M059J (cell line): ENCODE results near the gene TOMM20. TPM values are rescaled to one million over a fixed set of nuclear protein-coding genes. Genes with fewer than 3 reads are reported as not detected.
"Not testable (repeated sequence)": the region's sequence is repeated elsewhere in the genome, so short reads cannot be mapped to it uniquely, and the experiment has no call there.

Experiments
- DNase-seq: peaks from one replicate; pipeline ENCODE4 v3.0.0-alpha.2; 2012; ENCODE audit warnings: low read depth
- total RNA-seq: library from RNA; depleted of rRNA; stranded (reverse); fragments of >200 nt; shearing (Covaris generic); gene quantifications from 2 replicates; pipeline ENCODE4 v1.2.3, GENCODE V29; 2014

Gene TOMM20
- total RNA-seq, 1 experiment from 2014 or later: 72.8 TPM

- no peak for DNase-seq
Measured at GRCh38 chr1:235101558-235102258, 26.9 kb downstream of the TOMM20 start.

- DNase-seq: no peak
Measured at GRCh38 chr1:235100194-235100772, 28.4 kb downstream of the TOMM20 start.

GRCh38 chr1:235098991-235099390 lies 29.6 kb downstream of the TOMM20 start:
- DNase-seq: no peak

GRCh38 chr1:235098547-235098946 lies 30.1 kb downstream of the TOMM20 start:
- DNase-seq: no peak

GRCh38 chr1:235097501-235097900 lies 31.1 kb downstream of the TOMM20 start:
- DNase-seq: not testable (repeated sequence)

- no peak for DNase-seq
Measured at GRCh38 chr1:235095938-235096562, 32.6 kb downstream of the TOMM20 start.

- peak; percentile 48 for DNase-seq
Measured at GRCh38 chr1:235093696-235094592, 34.7 kb downstream of the TOMM20 start.

- peak; percentile 66 for DNase-seq
Measured at GRCh38 chr1:235093013-235093695, 35.5 kb downstream of the TOMM20 start.

- not testable (repeated sequence) for DNase-seq
Measured at GRCh38 chr1:235092415-235092814, 36.2 kb downstream of the TOMM20 start.

GRCh38 chr1:235092045-235092406 lies 36.6 kb downstream of the TOMM20 start:
- DNase-seq: not testable (repeated sequence)

- DNase-seq: not testable (repeated sequence)
Measured at GRCh38 chr1:235091319-235092044, 37.2 kb downstream of the TOMM20 start.

- DNase-seq: peak; percentile 88
Measured at GRCh38 chr1:235090406-235091069, 38.1 kb downstream of the TOMM20 start.

GRCh38 chr1:235088907-235089306 lies 39.7 kb downstream of the TOMM20 start:
- DNase-seq: no peak

GRCh38 chr1:235088430-235088829 lies 40.2 kb downstream of the TOMM20 start:
- no peak for DNase-seq

- no peak for DNase-seq
Measured at GRCh38 chr1:235087906-235088305, 40.7 kb downstream of the TOMM20 start.

GRCh38 chr1:235085411-235086117 lies 43.1 kb downstream of the TOMM20 start:
- not testable (repeated sequence) for DNase-seq

- DNase-seq: not testable (repeated sequence)
Measured at GRCh38 chr1:235080788-235081187, 47.8 kb downstream of the TOMM20 start.

GRCh38 chr1:235080297-235080657 lies 48.4 kb downstream of the TOMM20 start:
- DNase-seq: not testable (repeated sequence)

GRCh38 chr1:235079443-235080296 lies 49.0 kb downstream of the TOMM20 start:
- DNase-seq: peak; percentile 87
